ENCODE measurements around the gene TBC1D3B.
"Not testable (repeated sequence)": the region's sequence is repeated elsewhere in the genome, so short reads cannot be mapped to it uniquely, and the experiment has no call there.

The TBC1D3B gene

GRCh38 chr17:36181446-36182175 is 5.2 kb upstream of the TBC1D3B start:
- DNase-seq (ENCODE audit: low read depth, low spot score), result not testable (repeated sequence)

DNA sequence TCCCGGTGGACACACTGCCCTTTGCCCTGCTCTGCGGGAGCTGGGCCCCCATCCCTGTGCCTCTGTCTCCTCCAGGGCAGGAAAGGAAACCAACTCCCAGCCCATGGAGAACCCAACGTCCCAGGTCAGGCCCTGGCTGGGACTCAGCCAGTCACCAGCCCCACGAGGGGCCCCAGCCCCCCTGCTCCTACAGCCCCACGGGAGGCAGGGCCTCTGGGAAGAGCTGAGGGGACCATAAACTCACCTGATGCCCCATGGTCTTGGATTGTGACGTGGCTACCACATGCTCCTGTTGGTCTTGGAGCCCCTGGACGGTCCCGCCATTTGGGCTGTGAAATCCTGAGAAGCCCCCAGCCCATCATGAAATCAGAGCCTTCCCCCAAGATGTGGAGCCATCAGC is 7.6 kb downstream of the TBC1D3B start:
- not testable (repeated sequence) for DNase-seq (ENCODE audit: low read depth, low spot score)

DNA sequence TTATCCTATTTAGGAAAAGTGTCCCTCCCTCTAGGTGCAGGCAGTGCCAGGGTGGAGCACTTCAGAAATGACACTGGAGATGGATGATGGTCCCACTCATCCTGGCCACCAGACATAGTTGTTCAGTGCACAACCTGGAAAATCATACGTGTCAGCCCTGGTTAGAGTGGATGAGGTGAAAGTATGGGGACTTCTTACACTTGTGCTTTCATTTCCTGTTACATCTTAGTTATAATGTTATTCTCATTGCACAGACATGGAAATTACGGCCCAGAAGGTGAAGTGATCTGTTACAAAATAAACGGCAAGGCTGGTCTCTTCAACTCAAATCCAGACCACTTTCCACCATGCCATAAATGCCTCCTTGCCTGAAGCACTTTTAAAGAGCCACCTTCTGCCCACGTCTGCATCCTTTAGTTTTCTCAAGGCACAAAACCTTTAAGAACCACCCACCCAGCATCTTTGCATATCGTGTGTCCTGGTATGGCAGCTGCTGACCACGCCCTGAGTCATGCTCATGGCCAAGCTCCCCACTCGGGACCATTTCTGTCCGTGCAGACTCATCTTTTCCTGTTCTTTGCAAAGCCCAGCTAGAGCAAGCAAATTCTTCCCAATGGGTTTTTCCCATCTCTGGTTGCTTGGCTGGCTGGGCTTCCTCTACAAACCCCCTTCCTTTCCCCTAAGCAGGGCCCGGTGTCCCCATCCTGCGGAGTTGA is 22.4 kb downstream of the TBC1D3B start:
- DNase-seq (ENCODE audit: low read depth, low spot score), result no peak

DNA sequence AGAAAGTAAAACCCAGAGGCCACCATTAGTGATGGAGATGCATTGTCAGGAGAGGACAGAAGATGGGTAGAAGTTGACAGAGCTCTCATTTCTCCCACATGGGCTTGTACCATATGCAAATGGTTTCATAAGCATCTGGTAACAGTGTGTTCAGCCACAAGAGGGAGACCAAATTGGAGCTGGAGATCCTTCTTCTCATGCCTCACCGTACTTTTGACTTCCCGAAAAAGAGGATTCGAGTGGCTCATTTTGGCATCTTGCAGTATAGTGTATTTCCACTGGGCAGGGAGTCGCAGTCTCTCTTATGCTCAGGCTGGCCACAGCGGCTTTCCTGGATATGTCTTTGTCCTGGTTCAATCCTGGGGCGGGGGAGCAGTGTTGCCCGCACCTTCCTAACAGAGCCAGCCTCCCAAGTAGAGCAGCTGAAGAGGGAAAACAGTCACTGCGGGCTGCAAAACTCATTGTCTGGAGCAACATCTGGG is 23.8 kb downstream of the TBC1D3B start:
- no peak for DNase-seq (ENCODE audit: low read depth, low spot score)

GRCh38 chr17:36151891-36152638 is 24.4 kb downstream of the TBC1D3B start:
- no peak for DNase-seq (ENCODE audit: low read depth, low spot score)

GRCh38 chr17:36149296-36149820 is 27.1 kb downstream of the TBC1D3B start:
- DNase-seq (ENCODE audit: low read depth, low spot score), result no peak

GRCh38 chr17:36148559-36149295 is 27.7 kb downstream of the TBC1D3B start:
- DNase-seq (ENCODE audit: low read depth, low spot score), result peak; percentile 16

DNA sequence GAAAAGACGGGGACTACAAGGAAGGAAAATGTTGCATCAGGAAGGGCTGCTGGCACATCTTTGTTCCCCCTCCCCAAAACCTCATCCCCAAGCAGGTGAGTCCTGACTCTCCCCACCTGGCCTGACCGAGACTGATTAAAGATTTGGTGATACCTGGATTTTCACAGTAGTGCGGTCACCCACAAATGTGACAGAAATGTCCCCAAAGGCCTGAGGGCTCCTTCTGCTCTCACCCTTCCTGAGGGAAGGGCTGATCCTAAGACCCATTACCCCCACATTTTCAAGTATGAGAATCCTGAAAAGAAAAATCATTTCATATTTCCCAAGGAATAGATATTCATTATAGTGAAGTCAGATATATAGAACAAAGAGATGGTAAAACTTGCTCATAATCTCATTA is 28.8 kb downstream of the TBC1D3B start:
- DNase-seq (ENCODE audit: low read depth, low spot score), result no peak

DNA sequence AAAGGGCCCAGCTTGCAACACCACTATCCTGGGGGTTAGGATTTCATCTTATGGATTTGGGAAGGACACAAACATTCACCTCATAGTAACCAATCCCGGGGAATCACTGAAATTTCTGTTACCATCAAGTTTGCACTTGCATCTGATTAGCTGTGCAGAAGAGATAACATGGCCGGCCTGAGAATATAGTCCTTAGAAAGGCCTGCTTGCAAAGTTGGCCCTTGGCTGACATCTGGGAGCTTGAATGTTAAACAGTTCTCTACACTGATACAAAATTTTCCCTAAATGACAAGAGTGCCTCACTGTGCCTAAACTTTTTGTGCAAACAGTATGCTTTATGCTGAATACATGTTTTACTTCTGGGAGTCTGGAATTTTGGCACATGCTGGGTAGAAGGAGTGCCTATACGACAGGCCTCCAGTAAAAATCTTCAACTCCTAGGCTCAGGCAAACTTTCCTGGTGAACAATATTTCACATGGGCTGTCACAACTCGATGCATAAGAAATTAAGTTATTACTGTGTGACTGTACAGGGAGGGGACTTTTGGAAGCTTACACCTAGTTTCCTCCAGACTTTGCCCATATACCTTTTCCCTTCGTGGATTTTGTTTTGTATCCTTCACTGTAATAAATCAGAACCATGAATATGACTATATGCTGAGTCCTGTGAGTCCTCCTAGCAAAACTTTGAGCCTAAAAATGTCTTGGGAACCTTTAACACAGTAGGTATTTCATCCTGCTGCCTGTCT is 31.3 kb downstream of the TBC1D3B start:
- DNase-seq (ENCODE audit: low read depth, low spot score), result no peak

GRCh38 chr17:36144014-36144413 is 32.4 kb downstream of the TBC1D3B start:
- DNase-seq (ENCODE audit: low read depth, low spot score), result no peak

GRCh38 chr17:36142806-36143205 is 33.6 kb downstream of the TBC1D3B start:
- no peak for DNase-seq (ENCODE audit: low read depth, low spot score)

DNA sequence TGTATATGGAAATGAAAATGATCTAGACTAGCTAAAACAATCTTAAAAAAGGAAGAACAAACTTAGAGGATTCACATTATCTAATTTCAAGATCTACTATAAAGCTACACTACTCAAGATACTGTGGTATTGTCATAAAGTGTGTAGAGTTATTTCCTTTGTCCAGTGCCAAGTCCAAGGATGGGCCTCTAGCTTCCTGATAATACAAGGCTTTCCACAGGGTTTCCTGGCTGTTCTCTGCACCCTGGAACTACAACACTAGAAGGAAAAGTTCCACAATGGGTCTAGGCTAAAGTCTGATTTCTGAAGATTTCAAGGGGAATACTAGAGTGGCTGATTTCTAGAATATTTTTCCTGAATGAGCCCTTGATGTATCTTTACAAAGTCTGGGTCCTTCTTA is 34.2 kb downstream of the TBC1D3B start:
- DNase-seq (ENCODE audit: low read depth, low spot score), result no peak

DNA sequence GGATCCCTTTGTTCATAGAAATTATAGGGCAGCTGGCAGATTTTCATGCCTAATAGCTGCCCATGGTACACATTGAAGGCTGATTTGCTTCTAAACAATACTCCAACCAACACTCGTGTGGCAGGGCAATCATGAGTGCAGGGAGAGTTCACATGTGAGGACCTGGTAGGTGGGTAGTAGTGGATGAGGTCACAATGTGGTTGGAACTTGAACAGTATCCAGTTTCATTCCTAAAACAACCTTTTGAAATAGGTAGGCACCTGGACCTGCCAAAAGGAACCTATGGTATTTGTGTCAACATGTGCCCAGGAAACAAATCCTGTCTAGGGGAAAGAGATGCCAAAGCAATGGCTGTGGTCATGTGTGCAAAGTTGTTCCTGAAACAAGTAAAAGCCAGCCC is 40.0 kb downstream of the TBC1D3B start:
- no peak for DNase-seq (ENCODE audit: low read depth, low spot score)

DNA sequence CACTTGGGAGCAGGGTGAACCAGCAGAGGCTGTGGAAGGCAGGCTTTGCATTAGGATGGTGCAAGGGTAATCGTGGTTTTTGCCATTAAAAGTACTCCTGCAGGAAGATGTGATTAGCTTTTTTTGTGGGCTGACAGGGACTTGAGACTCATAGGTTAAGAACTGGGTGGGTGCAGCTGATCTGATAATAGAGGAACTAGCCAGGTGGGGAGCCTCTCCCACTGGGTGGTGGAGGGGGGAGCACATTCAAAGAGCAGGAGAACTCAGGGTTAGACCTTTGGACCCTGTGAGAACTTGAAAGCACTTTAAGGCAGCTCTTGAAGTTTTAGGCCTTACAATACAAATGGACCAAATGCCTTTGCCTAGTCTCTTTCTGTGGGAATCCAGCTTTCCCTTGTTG is 40.4 kb downstream of the TBC1D3B start:
- no peak for DNase-seq (ENCODE audit: low read depth, low spot score)

DNA sequence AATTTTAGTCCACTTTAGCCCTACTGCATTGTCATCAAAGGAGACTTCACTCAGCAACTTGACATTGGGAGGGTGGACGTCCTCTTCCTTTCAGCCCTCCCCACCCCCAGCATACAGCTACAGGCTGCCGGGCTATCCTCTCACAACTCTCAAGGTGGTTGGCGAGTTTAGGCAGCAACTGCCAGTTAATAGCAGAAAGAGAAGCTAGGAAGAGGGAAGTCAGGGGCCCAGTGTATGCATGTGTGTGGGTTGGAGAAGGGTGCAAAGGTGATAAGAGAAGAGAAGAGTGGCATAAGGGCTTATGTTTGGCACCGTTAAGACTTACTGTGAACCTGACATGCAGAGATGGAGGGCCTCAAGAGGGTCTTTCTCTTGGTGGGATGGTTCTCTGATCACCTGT is 41.0 kb downstream of the TBC1D3B start:
- DNase-seq (ENCODE audit: low read depth, low spot score), result no peak

DNA sequence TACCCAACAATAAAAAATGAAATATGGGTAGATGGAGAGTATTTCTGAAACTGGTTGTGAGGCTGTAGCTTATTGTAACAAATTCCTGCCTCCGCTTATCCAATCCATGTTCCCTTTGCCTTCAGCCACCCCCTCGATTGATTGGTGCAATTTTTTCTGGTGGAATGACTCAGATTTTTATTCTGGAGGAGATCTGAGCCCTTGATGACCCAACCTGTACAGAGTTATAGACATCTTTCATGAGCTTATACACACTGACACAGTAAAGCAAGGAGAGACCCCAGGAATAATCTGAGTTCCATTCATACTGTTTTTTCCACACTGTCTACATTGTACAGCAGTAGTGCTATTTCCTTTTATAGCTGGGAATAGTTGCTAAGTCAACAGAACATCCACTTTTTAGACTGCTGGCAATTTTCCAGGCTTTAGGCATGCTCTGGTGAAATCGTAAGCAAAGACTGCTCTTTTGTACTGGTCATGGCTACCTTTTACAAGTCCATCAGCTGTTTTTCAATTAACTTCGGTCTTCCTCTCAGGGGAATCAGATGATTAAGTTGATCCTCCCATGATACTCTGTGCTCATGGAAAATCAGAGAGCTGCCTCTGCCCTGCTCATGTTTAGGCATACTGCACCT is 42.7 kb downstream of the TBC1D3B start:
- no peak for DNase-seq (ENCODE audit: low read depth, low spot score)

- DNase-seq (ENCODE audit: low read depth, low spot score), result no peak
Observed at GRCh38 chr17:36132421-36132831, 44.0 kb downstream of the TBC1D3B start.

- DNase-seq (ENCODE audit: low read depth, low spot score), result no peak
Observed at GRCh38 chr17:36131931-36132330, 44.5 kb downstream of the TBC1D3B start.

DNA sequence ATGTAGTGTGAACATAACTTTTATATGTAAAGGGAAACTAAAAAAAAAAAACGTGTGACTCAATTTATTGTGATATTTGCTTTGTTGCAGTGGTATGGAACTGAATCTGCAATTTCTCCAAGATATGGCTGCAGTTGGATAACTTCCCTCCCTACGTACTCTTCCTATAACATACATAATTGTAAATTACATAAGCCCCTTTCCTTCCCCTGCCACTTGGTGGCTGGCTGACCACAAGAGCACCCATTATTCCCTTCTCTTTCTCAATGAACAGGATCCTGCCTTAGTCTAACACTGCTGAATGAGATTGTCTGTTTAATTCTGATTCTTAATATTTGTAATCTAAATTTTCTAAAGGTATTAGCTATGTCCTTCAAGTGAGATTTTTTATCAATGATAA is 45.0 kb downstream of the TBC1D3B start:
- DNase-seq (ENCODE audit: low read depth, low spot score), result no peak

DNA sequence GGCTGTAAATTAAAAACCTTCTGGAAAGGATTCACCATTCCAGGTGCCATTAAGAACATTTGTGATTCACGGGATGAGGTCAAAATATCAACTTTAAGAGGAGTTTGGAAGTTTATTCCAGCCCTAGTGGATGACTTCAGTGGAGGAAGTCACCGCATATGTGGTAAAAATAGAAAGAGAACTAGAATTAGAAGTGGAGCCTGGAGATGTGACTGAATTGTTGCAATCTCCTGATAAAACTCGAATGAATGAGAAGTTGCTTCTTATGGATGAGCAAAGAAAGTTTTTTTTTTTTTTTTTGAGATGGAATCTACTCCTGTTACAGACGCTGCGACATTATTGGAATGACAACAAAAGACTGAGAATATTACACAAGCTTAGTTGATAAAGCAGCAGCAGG is 46.1 kb downstream of the TBC1D3B start:
- DNase-seq (ENCODE audit: low read depth, low spot score), result no peak

Measured in activated CD4-positive, CD25-positive, alpha-beta regulatory T cell treated with anti-CD3 and anti-CD28 coated beads, Interleukin-2, amount 50 U/mL, for 16 hours (primary cell).